ENCODE measurements around the gene MLST8. TPM values are rescaled to one million over a fixed set of nuclear protein-coding genes. Genes with fewer than 3 reads are reported as not detected.

MLST8 gene
- total RNA-seq, 1 donor from 2014 or later: 32.1 TPM

- no peak for DNase-seq (ENCODE audit: low read depth, low spot score)
Measured at GRCh38 chr16:2208308-2208707, 3.1 kb downstream of the MLST8 start.

- no peak for DNase-seq (ENCODE audit: low read depth, low spot score)
Measured at GRCh38 chr16:2208772-2209171, 3.5 kb downstream of the MLST8 start.

GRCh38 chr16:2209258-2210008 is 4.2 kb downstream of the MLST8 start:
- no peak for DNase-seq (ENCODE audit: low read depth, low spot score)

DNA sequence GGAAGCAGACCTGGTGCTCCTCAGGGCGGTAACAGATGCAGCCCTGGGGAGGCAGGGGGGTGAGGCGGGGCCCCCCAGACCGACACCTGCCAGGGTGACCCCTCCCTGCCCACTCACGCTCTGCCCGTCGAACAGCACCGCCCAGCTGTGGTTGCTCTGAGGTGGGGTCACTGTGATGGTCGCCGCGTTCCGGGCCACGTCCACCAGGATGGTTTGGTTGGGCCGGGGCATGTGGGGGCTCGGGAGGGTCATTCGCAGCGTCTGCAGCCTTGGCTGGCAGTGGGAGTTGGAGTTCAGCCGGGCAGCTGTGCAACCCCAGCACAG is 4.7 kb downstream of the MLST8 start:
- no peak for DNase-seq (ENCODE audit: low read depth, low spot score)

DNA sequence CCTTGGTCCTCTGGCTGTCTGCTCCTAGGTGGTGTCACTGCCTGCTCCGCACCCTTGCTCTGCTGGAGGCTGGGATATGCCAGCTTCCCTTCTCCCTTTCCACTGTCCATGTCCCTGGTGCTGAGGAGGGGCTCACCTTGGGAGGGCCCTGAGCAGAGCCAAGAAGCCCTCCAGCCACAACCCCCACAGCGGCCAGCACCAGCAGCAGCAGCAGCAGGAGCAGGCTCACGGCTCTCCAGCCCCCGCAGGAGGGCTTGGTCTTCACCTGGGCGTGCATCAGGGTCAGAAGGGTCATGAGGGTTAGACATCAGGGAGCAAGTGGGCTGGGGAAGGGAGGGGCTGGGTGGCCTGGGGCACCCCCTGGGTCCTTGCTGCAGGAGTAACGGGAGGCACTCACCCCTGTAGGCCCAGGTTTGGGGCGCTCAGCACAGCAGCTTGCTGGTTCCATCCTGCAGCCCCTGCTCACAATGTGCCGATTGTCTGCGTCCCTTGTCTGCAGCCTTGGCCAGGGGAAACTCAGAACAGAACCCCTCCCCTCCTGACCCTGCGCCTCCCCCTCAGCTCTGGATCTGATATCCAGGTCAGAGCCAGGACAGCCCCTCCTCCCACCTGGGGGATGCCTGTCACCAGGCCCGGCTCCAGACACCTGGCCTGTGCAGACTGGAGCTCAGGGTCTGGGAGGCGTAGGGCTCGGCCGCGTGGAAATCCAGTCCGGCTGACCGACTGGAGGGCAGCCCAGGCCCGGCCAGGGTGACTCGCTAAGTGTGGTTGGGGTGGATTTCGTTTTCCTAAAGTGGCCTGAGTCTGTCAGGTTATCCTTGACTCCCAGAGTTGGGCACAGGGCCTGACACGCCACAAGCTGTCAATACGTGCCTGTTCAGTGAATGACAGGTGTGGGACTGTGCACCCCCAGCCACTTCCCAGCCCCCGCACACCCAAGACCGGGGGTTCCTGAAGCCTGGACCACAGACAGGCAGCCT is 5.4 kb downstream of the MLST8 start, which contains the start of gene BRICD5:
Gene BRICD5, minus strand, starts transcription at position 478 of the 980 bp plus-strand sequence. Its CDS starts 30 bp downstream, at position 448.
- no peak for DNase-seq (ENCODE audit: low read depth, low spot score)

DNA sequence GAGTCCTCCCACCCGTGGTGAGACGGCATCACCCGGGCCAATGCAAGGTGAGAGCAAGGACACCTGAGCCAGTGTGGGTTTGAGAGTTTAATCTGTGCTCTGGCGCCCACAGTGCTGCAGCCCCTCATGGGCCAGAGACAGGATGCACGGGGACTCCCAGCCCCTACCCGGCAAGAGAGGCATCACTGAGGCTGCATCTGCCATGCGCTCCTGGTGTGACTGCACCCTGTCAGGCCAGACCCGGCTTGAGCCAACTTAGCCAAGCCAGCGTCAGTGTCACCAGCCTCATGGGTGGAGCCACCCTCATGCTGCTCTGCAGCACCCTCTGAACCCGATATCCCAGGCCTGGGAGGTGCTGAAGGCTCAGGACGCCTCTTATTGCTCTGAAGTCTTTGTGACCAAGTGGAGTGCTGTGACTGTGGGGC is 6.7 kb downstream of the MLST8 start:
- DNase-seq (ENCODE audit: low read depth, low spot score): no peak

DNA sequence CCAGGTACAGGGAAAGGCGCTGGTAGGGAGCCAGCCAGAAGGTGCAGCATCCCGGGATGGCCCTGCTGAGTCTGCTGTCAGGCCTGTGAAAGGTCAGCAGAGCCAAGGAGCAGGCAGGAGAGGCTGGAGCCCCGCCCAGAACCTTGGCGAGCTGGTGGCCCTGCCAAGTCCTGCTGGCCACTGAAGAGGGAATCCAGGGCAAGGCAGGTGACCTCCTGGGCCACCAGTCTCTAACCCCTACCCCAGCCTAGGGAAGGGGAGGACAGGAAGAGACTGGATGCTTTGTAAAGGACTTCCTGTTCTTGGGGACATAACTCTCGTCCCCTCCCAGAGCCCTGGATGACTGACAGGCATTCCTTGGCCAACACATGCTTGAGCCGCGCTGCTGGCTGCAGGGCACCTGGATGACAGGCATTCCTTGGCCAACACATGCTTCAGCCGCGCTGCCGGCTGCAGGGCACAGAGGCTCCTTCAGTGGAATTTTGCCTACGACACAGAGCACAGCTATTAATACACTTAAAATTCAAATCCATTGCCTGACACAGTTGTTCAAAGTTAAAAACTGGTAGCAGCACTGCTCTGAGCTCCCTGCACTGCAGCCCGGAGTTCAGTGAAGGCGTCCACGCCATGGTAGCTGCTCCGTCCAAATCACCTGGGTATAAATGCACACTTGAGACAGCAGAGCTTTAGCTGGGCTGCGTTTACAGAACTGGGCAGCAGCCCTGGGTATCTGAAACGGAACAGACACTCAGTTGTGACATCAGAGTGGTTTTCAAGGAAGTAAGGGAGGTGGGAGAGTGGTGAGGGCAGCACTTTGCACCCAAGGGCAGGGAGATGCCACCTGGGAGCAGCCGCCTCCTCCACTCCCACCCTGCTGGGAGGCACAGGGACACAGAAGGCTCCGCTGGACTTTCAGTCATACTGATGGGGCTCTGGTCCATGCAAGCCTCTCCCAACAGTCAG is 7.4 kb downstream of the MLST8 start:
- no peak for DNase-seq (ENCODE audit: low read depth, low spot score)

DNA sequence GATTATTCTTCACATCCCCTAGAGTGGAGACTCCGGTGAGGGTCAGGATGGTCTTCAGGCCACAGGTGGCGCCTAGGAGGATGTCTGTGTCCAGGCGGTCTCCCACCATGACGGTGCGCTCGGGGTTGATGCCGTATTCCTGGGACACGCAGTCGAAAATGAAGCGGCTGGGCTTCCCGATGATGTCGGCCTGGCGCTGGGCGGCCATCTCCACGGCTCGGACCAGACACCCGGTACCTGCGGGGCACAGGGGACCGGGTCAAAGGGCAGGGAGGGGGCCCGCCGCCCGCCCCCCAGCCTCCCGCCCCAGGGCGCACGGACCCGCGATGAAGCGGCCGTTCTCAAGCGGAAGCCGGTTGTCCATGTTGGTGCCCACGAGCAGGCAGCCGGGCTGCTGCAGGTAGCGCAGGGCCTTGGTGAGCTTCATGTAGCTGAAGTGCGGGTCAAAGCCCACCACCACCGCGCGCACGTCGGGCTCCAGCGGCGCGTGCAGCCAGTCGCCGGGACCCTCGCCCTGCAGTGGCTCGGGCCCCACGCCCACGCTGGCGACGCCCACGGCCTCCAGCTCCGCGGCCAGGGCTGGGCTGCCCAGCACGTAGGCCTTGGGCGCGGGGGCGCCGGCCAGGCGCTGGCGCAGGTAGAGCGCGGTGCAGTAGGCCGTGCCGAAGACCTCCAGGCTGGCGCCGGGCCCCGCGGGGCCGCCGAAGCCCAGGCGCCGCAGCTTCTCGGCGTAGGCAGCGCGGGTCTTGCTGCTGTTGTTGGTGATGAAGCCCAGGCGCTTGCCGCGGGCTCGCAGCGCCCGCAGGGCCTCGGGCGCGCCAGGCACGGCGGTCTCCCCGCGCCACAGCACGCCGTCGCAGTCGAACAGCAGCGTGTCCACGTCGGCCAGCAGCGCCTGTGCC is 8.8 kb downstream of the MLST8 start:
- no peak for DNase-seq (ENCODE audit: low read depth, low spot score)

GRCh38 chr16:2214719-2214968 is 9.4 kb downstream of the MLST8 start, which contains the start of gene PGP:
PGP (minus strand) TSS chr16:2214840; CDS start chr16:2214777, 63 bp downstream.
- no peak for DNase-seq (ENCODE audit: low read depth, low spot score)

- no peak for DNase-seq (ENCODE audit: low read depth, low spot score)
Measured at GRCh38 chr16:2216330-2216729, 11.1 kb downstream of the MLST8 start.

GRCh38 chr16:2223221-2223941 is 18.1 kb downstream of the MLST8 start, which contains the start of gene E4F1:
E4F1 (plus strand) TSS chr16:2223591; CDS start chr16:2223614, 23 bp downstream.
- DNase-seq (ENCODE audit: low read depth, low spot score): peak; percentile 99

- no peak for DNase-seq (ENCODE audit: low read depth, low spot score)
Measured at GRCh38 chr16:2223942-2224486, 18.8 kb downstream of the MLST8 start.

GRCh38 chr16:2226245-2226793 is 21.1 kb downstream of the MLST8 start:
- DNase-seq (ENCODE audit: low read depth, low spot score): no peak

- DNase-seq (ENCODE audit: low read depth, low spot score): no peak
Measured at GRCh38 chr16:2226918-2227317, 21.7 kb downstream of the MLST8 start.

- no peak for DNase-seq (ENCODE audit: low read depth, low spot score)
Measured at GRCh38 chr16:2228161-2228824, 23.0 kb downstream of the MLST8 start.

DNA sequence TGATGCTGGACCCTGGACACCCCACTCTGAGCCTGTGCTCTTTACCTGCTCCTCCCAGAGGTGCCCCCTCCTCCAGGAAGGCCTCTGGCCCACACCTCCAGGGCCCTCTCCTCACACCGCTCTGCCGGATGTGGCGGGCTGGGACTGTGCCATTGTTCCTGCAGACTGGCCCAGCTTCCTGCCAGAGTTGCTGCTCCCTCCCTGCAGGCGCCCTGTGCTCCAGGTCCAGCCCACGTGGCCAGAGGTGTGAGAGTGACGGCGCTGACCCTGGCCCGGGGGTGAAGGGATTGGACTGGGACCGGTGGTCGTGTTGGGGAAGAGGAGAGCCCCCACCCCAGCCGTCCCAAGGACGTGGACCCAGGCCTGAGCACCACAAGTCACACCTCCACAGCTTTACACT is 23.8 kb downstream of the MLST8 start:
- no peak for DNase-seq (ENCODE audit: low read depth, low spot score)

DNA sequence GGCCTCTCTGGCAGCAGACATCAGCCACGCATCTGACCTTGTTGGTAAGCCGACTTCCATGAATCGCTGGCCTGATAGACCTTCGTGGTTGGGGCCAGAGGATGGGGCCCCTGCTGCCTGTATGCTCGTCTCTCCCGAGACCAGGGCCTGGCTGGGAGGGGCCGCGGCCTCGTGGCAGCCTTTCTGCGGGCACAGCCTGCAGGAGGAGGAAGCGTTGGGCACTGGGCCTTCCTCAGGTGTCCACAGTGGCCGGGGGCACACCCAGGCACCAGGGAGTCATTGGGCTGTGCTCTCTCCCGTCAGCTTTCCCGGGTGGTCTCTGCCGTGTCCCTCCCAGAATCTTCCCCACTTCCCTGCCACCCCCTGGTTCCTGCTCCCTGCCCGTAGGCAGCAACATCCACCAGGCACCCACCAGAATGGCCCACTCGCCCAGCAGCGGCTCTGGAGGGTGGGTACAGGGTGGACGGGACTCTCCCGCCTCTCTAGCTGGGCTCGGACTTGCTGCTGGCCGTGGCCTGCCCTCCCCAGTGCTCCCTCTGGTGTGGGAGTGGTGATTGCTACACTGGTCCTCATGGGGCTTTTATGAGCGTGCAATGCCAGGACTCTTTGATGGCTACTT is 24.5 kb downstream of the MLST8 start:
- no peak for DNase-seq (ENCODE audit: low read depth, low spot score)

DNA sequence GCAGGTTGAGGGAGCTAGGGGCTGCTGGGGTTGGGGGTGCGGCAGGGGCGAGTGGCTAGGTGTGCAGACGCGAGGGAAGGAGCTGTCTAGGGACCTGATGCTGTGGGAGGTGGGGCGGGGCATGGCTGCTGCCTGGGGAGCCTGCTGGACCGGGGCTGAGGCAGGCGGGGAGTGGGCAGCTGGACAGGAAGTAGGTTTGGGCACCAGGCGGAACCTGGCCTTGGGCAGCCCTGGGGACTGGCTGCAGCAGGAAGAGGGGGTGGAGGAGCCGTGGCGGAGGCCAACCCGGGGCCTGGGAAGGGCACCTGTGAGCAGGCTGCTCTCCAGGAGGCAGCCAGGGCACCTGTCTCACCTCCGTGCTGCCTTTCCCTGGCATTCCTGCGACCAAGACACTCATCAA is 25.1 kb downstream of the MLST8 start:
- no peak for DNase-seq (ENCODE audit: low read depth, low spot score)
